ENCODE measurements around the gene CER1. TPM values are rescaled to one million over a fixed set of nuclear protein-coding genes. Genes with fewer than 3 reads are reported as not detected.
A peak's percentile ranks its signal among the peaks of the same experiment; 100 is the strongest.

Gene CER1
- polyA plus RNA-seq, 3 donors = not detected

GRCh38 chr9:14692470-14693250 lies 29.9 kb downstream of the CER1 start:
- Histone ChIP-seq H3K36me3 (replicated peaks in 1 of 2; ENCODE audit: control insufficient read depth in 1 of 2, insufficient read depth in 2 of 2, low read length in 2 of 2) (no peaks in the 10 kb centered on the region), H3K27me3 (ENCODE audit: control insufficient read depth in 2 of 2, insufficient read depth in 2 of 2, low read length in 2 of 2) (peaks cover 20 to 43% of the 10 kb centered on the region in 2 donors), H3K4me1 (ENCODE audit: control insufficient read depth in 1 of 2, insufficient read depth in 2 of 2, low read length in 2 of 2) (peaks cover 12 to 20% of the 10 kb centered on the region in 2 donors), H3K4me3 (replicated peaks in 1 of 3; ENCODE audit: low read depth in 2 of 3, low read length in 3 of 3) (peak overlapping the region; percentile 46 to 80 (median 56)), H3K4me2 (replicated peaks; ENCODE audit: extremely low read depth, low read length, poor library complexity, severe bottlenecking) (peak overlapping the region; percentile 82), H4K20me1 (ENCODE audit: insufficient read depth, low read length) (no peaks in the 10 kb centered on the region), H3K9ac (ENCODE audit: insufficient read depth, low read length, poor library complexity, severe bottlenecking) (peak overlapping the region; percentile 64), H3K27ac (ENCODE audit: low read depth in 1 of 2, low read length in 2 of 2) (peak overlapping the region in 1 of 2 donors; percentile 9), H3K79me2 (ENCODE audit: insufficient read depth, low read length) (no peaks in the 10 kb centered on the region), H2AFZ (ENCODE audit: insufficient read depth, low read depth, low read length, poor library complexity, severe bottlenecking) (peak overlapping the region; percentile 85), H3K9me3 (replicated peaks in 1 of 2; ENCODE audit: control insufficient read depth in 1 of 2, insufficient read depth in 1 of 2, low read length in 2 of 2) (no peaks in the 10 kb centered on the region)
- intact Hi-C loops (cut with micrococcal nuclease) = no loop called here
- Mint-ChIP-seq H3K9me3 (peaks cover 0 to 5% (median 0%) of the 10 kb centered on the region in 7 donors), H3K4me1 (peaks cover 27% of the 10 kb centered on the region), H3K4me3 (peak overlapping the region; percentile 95 to 96), H3K27ac (peak overlapping the region in 2 of 7 donors; percentile 12 to 42), H3K36me3 (peaks cover 18% of the 10 kb centered on the region in 2 donors), H3K27me3 (ENCODE audit: low read depth in 3 of 3) (peaks cover 19 to 39% (median 25%) of the 10 kb centered on the region in 3 donors)
- TF ChIP-seq, protein P1, sequence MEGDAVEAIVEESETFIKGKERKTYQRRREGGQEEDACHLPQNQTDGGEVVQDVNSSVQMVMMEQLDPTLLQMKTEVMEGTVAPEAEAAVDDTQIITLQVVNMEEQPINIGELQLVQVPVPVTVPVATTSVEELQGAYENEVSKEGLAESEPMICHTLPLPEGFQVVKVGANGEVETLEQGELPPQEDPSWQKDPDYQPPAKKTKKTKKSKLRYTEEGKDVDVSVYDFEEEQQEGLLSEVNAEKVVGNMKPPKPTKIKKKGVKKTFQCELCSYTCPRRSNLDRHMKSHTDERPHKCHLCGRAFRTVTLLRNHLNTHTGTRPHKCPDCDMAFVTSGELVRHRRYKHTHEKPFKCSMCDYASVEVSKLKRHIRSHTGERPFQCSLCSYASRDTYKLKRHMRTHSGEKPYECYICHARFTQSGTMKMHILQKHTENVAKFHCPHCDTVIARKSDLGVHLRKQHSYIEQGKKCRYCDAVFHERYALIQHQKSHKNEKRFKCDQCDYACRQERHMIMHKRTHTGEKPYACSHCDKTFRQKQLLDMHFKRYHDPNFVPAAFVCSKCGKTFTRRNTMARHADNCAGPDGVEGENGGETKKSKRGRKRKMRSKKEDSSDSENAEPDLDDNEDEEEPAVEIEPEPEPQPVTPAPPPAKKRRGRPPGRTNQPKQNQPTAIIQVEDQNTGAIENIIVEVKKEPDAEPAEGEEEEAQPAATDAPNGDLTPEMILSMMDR (IDR thresholded peaks at IDR 0.05) = no peak
- 8% methylated on average over 2 of the region's 35 CpGs for WGBS (ENCODE audit: insufficient coverage)
- peak in 1 of 3 donors; percentile 4 for DNase-seq

GRCh38 chr9:14690948-14691730 lies 31.4 kb downstream of the CER1 start:
- WGBS (ENCODE audit: insufficient coverage) = 100% methylated on average over 1 of the region's 7 CpGs
- intact Hi-C loops (cut with micrococcal nuclease) = no loop called here
- TF ChIP-seq, protein P1 (IDR thresholded peaks at IDR 0.05) = no peak
- Histone ChIP-seq H3K4me2 (replicated peaks; ENCODE audit: extremely low read depth, low read length, poor library complexity, severe bottlenecking) (no peak overlapping the region), H3K4me1 (ENCODE audit: control insufficient read depth in 1 of 2, insufficient read depth in 2 of 2, low read length in 2 of 2) (peaks cover 12 to 20% of the 10 kb centered on the region in 2 donors), H3K9ac (ENCODE audit: insufficient read depth, low read length, poor library complexity, severe bottlenecking) (no peak overlapping the region), H3K36me3 (replicated peaks in 1 of 2; ENCODE audit: control insufficient read depth in 1 of 2, insufficient read depth in 2 of 2, low read length in 2 of 2) (no peaks in the 10 kb centered on the region), H3K79me2 (ENCODE audit: insufficient read depth, low read length) (no peaks in the 10 kb centered on the region), H2AFZ (ENCODE audit: insufficient read depth, low read depth, low read length, poor library complexity, severe bottlenecking) (no peak overlapping the region), H3K27ac (ENCODE audit: low read depth in 1 of 2, low read length in 2 of 2) (no peak overlapping the region), H3K9me3 (replicated peaks in 1 of 2; ENCODE audit: control insufficient read depth in 1 of 2, insufficient read depth in 1 of 2, low read length in 2 of 2) (no peaks in the 10 kb centered on the region), H3K4me3 (replicated peaks in 1 of 3; ENCODE audit: low read depth in 2 of 3, low read length in 3 of 3) (no peak overlapping the region), H3K27me3 (ENCODE audit: control insufficient read depth in 2 of 2, insufficient read depth in 2 of 2, low read length in 2 of 2) (peaks cover 14 to 30% of the 10 kb centered on the region in 2 donors), H4K20me1 (ENCODE audit: insufficient read depth, low read length) (no peaks in the 10 kb centered on the region)
- H3K27me3 Mint-ChIP-seq (ENCODE audit: low read depth in 3 of 3) = peaks cover 11 to 29% (median 17%) of the 10 kb centered on the region in 3 donors
- peaks cover 27% of the 10 kb centered on the region for H3K4me1 Mint-ChIP-seq
- DNase-seq = no peak
- H3K9me3 Mint-ChIP-seq = peaks cover 0 to 5% (median 0%) of the 10 kb centered on the region in 7 donors
- no peak overlapping the region for H3K27ac Mint-ChIP-seq
- peaks cover 24 to 29% of the 10 kb centered on the region in 2 donors for H3K36me3 Mint-ChIP-seq
- H3K4me3 Mint-ChIP-seq = no peak overlapping the region
